Measurements from ENCODE around the gene CFAP73. TPM values are rescaled to one million over a fixed set of nuclear protein-coding genes. Genes with fewer than 3 reads are reported as not detected.

Gene CFAP73
- total RNA-seq, 5 donors from 2014 or later (not counting 1 experiment from before 2014, with no cell fraction given): 0.25 to 0.69 TPM; not detected in 3

- peak overlapping the region; percentile 94 to 97 for H3K27ac Mint-ChIP-seq
- Histone ChIP-seq H3K27ac (ENCODE audit: low read length) (peak overlapping the region; percentile 81), H3K27me3 (replicated peaks in 1 of 2; ENCODE audit: control insufficient read depth in 2 of 2, extremely low read depth in 1 of 2, insufficient read depth in 2 of 2, low read length in 1 of 2) (no peaks in the 10 kb centered on the region), H3K9me3 (no peaks in the 10 kb centered on the region), H3K4me3 (ENCODE audit: control insufficient read depth in 1 of 2, extremely low read depth in 1 of 2, low read length in 1 of 2) (no peak overlapping the region), H3K36me3 (ENCODE audit: control insufficient read depth in 2 of 2, extremely low read depth in 1 of 2, insufficient read depth in 1 of 2, low read length in 1 of 2) (no peaks in the 10 kb centered on the region), H3K4me1 (ENCODE audit: control insufficient read depth in 1 of 2, extremely low read depth in 1 of 2, insufficient read depth in 2 of 2, low read length in 2 of 2) (peaks cover 25 to 48% of the 10 kb centered on the region in 2 experiments)
- H3K27me3 Mint-ChIP-seq: no peaks in the 10 kb centered on the region
- ChIA-PET POLR2A (interaction anchor here (0.5 to 0.9 kb wide), 5 partner anchors 22 to 261 kb away, joined by 3 to 8 read pairs (median 6); no protein-coding TSS in a partner anchor), CTCF (interaction anchor here (0.6 to 1.0 kb wide), 4 partner anchors 10 to 72 kb away, joined by 3 to 5 read pairs (median 4); partner anchors contain the start of gene RASAL1 (in 1 of the 2))
- DNase-seq (peak in 10 of 35 experiments; percentile 6 to 57 (median 28)), ATAC-seq (replicated peaks in 1 of 4) (peak; percentile 24 to 61 (median 29))
- H3K4me3 Mint-ChIP-seq: peak overlapping the region in 1 of 3 donors; percentile 77
- WGBS (ENCODE audit: insufficient coverage): 46% methylated on average over 3 of the region's 6 CpGs
- H3K9me3 Mint-ChIP-seq: no peaks in the 10 kb centered on the region
- peaks cover 40 to 53% (median 46%) of the 10 kb centered on the region in 3 donors for H3K4me1 Mint-ChIP-seq
- H3K36me3 Mint-ChIP-seq: no peaks in the 10 kb centered on the region
Measured at GRCh38 chr12:113207613-113208040, 58.1 kb downstream of the CFAP73 start.

GRCh38 chr12:113208041-113208934 lies 58.8 kb downstream of the CFAP73 start:
- H3K9me3 Mint-ChIP-seq: no peaks in the 10 kb centered on the region
- H3K9me3 ChIP-seq: no peaks in the 10 kb centered on the region
- no peaks in the 10 kb centered on the region for H3K36me3 Mint-ChIP-seq
- no peaks in the 10 kb centered on the region for H3K27me3 ChIP-seq (replicated peaks in 1 of 2; ENCODE audit: control insufficient read depth in 2 of 2, extremely low read depth in 1 of 2, insufficient read depth in 2 of 2, low read length in 1 of 2)
- peak; percentile 5 to 88 (median 50) for DNase-seq
- H3K4me3 Mint-ChIP-seq: peak overlapping the region; percentile 54 to 77 (median 59)
- peak; percentile 74 to 82 (median 80) for ATAC-seq (replicated peaks in 1 of 4)
- H3K27ac Mint-ChIP-seq: peak overlapping the region; percentile 94 to 97
- H3K4me3 ChIP-seq (ENCODE audit: control insufficient read depth in 1 of 2, extremely low read depth in 1 of 2, low read length in 1 of 2): no peak overlapping the region
- H3K27ac ChIP-seq (ENCODE audit: low read length): peak overlapping the region; percentile 81
- ChIA-PET POLR2A (interaction anchor here (0.6 to 0.9 kb wide), 3 partner anchors 53 to 56 kb away, joined by 3 to 6 read pairs (median 6); no protein-coding TSS in a partner anchor), CTCF (interaction anchor here (0.6 to 1.0 kb wide), 5 partner anchors 11 to 73 kb away, joined by 3 to 5 read pairs (median 4); partner anchors contain the start of gene RASAL1 (in 1 of the 2))
- H3K27me3 Mint-ChIP-seq: no peaks in the 10 kb centered on the region
- WGBS (ENCODE audit: insufficient coverage): 7% methylated on average over 8 of the region's 10 CpGs
- peaks cover 25 to 48% of the 10 kb centered on the region in 2 experiments for H3K4me1 ChIP-seq (ENCODE audit: control insufficient read depth in 1 of 2, extremely low read depth in 1 of 2, insufficient read depth in 2 of 2, low read length in 2 of 2)
- peaks cover 40 to 53% (median 46%) of the 10 kb centered on the region in 3 donors for H3K4me1 Mint-ChIP-seq
- H3K36me3 ChIP-seq (ENCODE audit: control insufficient read depth in 2 of 2, extremely low read depth in 1 of 2, insufficient read depth in 1 of 2, low read length in 1 of 2): no peaks in the 10 kb centered on the region

Other genes with a start within 250 kb of the CFAP73 start
- 10 to 100 TPM in 4 of 5 donors, 1 to 10 TPM in 1; 8.5 to 22.9 (median 11.4) TPM for gene OAS1, start 242.8 kb upstream of the CFAP73 start, total RNA-seq
- gene OAS3, start 211.2 kb upstream of the CFAP73 start, total RNA-seq: 10 to 100 TPM; 18.4 to 38.5 (median 24.5) TPM
- gene OAS2, start 171.2 kb upstream of the CFAP73 start, total RNA-seq: 10 to 100 TPM; 44.8 to 75.5 (median 56.9) TPM
- 10 to 100 TPM in 3 of 5 donors, 1 to 10 TPM in 2; 5.6 to 12.0 (median 10.4) TPM for gene DTX1, start 93.0 kb upstream of the CFAP73 start, total RNA-seq
- 1 to 10 TPM in 2 of 5 donors, under 1 TPM in 3; 0.43 to 2.9 (median 0.85) TPM for gene RASAL1, start 14.0 kb upstream of the CFAP73 start, total RNA-seq
- 10 to 100 TPM; 86.1 to 100.0 (median 88.0) TPM for gene DDX54, start 35.8 kb downstream of the CFAP73 start, total RNA-seq
- gene RITA1, start 36.0 kb downstream of the CFAP73 start, total RNA-seq: 10 to 100 TPM in 3 of 5 donors, 1 to 10 TPM in 2; 7.8 to 17.8 (median 13.8) TPM
- 10 to 100 TPM; 58.8 to 81.6 (median 73.5) TPM for gene TPCN1, start 71.7 kb downstream of the CFAP73 start, total RNA-seq
- gene SLC8B1, start 185.4 kb downstream of the CFAP73 start, total RNA-seq: 100 to 1,000 TPM in 3 of 5 donors, 10 to 100 TPM in 2; 76.7 to 120 (median 102) TPM
- 10 to 100 TPM; 14.1 to 19.0 (median 15.1) TPM for gene PLBD2, start 208.9 kb downstream of the CFAP73 start, total RNA-seq